ENCODE results near the gene SNORC. TPM values are rescaled to one million over a fixed set of nuclear protein-coding genes. Genes with fewer than 3 reads are reported as not detected.

The SNORC gene
- total and polyA plus RNA-seq, 10 of the 15 experiments (the other 5 are each of a cell fraction or from before 2014, with no cell fraction given) = 0.04 to 0.74 (median 0.45) TPM; not detected in 4

DNA sequence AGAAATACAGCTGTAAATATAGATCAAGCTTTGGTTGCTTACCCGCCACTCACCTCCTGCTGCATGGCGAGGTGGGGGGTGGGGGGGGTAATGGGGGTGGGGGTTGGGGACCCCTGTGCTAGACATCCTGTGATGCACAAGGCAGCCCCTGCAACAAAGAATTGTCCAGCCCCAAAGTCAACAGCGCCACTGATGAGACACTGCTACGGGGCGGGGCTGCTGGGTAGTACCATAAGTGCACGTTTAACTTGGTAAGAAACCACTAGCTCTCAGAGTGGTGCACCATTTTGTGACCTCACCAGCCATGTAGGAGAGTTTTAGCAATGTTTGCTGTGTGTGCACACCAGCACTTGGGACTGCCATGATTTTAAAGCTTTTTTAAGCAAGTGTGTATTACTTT is 40.3 kb downstream of the SNORC start:
- Histone ChIP-seq H2AFZ (ENCODE audit: control insufficient read depth, low read depth, low read length) (no peak overlapping the region), H3K79me2 (ENCODE audit: control insufficient read depth, insufficient read depth, low read length) (no peaks in the 10 kb centered on the region), H4K20me1 (ENCODE audit: control insufficient read depth, insufficient read depth) (no peaks in the 10 kb centered on the region), H3K27me3 (replicated peaks in 1 of 2; ENCODE audit: control insufficient read depth in 2 of 2, insufficient read depth in 2 of 2, low read length in 1 of 2) (no peaks in the 10 kb centered on the region), H3K9me3 (replicated peaks; ENCODE audit: control insufficient read depth, insufficient read depth, low read length) (peaks cover 2% of the 10 kb centered on the region; the same call in 2 of the 3 replicates), H3K4me3 (no peak overlapping the region), H3K4me1 (ENCODE audit: control insufficient read depth, insufficient read depth, low read length) (no peaks in the 10 kb centered on the region), H3K4me2 (ENCODE audit: control insufficient read depth, insufficient read depth) (no peak overlapping the region), H3K36me3 (ENCODE audit: control insufficient read depth in 2 of 2, insufficient read depth in 2 of 2, low read length in 1 of 2) (no peaks in the 10 kb centered on the region), H3K27ac (ENCODE audit: control insufficient read depth, insufficient read depth) (no peak overlapping the region), H3K9ac (ENCODE audit: control insufficient read depth, insufficient read depth, low read length) (no peak overlapping the region)
- ChIA-PET RAD21 (ENCODE audit: unreplicated experiment) (no interaction called here), CTCF (no interaction called here), POLR2A (no interaction called here), SMC1A (ENCODE audit: uncharacterized antibody, unreplicated experiment) (no interaction called here)
- no peak for FAIRE-seq
- intact Hi-C loops (cut with micrococcal nuclease; ENCODE audit: unreplicated experiment) (no loop called here), in situ Hi-C loops (cut with MboI) (no loop called here)
- ATAC-seq = no peak
- BruUV-seq (replicated peaks) = no TSS peak
- 72% methylated on average over 6 of the region's 6 CpGs for WGBS (ENCODE audit: insufficient coverage, insufficient replicate concordance, low lambda C conversion rate, missing lambda C conversion rate)
- TF ChIP-seq YY1 (IDR thresholded peaks at IDR 0.05; ENCODE audit: low read depth, low read length) = no peak
- no peak for TF ChIP-seq POLR2AphosphoS5 (IDR thresholded peaks at IDR 0.05; ENCODE audit: low read length)
- TF ChIP-seq, protein P1, sequence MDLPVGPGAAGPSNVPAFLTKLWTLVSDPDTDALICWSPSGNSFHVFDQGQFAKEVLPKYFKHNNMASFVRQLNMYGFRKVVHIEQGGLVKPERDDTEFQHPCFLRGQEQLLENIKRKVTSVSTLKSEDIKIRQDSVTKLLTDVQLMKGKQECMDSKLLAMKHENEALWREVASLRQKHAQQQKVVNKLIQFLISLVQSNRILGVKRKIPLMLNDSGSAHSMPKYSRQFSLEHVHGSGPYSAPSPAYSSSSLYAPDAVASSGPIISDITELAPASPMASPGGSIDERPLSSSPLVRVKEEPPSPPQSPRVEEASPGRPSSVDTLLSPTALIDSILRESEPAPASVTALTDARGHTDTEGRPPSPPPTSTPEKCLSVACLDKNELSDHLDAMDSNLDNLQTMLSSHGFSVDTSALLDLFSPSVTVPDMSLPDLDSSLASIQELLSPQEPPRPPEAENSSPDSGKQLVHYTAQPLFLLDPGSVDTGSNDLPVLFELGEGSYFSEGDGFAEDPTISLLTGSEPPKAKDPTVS (IDR thresholded peaks at IDR 0.05; ENCODE audit: low read depth, low read length) = no peak
- TF ChIP-seq, protein P2, sequence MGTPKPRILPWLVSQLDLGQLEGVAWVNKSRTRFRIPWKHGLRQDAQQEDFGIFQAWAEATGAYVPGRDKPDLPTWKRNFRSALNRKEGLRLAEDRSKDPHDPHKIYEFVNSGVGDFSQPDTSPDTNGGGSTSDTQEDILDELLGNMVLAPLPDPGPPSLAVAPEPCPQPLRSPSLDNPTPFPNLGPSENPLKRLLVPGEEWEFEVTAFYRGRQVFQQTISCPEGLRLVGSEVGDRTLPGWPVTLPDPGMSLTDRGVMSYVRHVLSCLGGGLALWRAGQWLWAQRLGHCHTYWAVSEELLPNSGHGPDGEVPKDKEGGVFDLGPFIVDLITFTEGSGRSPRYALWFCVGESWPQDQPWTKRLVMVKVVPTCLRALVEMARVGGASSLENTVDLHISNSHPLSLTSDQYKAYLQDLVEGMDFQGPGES (IDR thresholded peaks at IDR 0.05) = no peak
- no peak for TF ChIP-seq DPF2 (IDR thresholded peaks at IDR 0.05)
- TF ChIP-seq RBBP5 (conservative IDR thresholded peaks at IDR 0.05) = no peak
- TF ChIP-seq EZH2 (IDR thresholded peaks at IDR 0.05; ENCODE audit: borderline replicate concordance, control insufficient read depth, low read depth, low read length) = no peak
- TF ChIP-seq, protein P3, sequence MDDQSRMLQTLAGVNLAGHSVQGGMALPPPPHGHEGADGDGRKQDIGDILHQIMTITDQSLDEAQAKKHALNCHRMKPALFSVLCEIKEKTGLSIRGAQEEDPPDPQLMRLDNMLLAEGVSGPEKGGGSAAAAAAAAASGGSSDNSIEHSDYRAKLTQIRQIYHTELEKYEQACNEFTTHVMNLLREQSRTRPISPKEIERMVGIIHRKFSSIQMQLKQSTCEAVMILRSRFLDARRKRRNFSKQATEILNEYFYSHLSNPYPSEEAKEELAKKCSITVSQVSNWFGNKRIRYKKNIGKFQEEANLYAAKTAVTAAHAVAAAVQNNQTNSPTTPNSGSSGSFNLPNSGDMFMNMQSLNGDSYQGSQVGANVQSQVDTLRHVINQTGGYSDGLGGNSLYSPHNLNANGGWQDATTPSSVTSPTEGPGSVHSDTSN (IDR thresholded peaks at IDR 0.05; ENCODE audit: insufficient replicate concordance, low read depth, low read length) = no peak
- DNase-seq (ENCODE audit: low read depth, low spot score) = no peak

Data from GM12878 (cell line).